HUES64 (cell line): ENCODE measurements around the gene VEZF1.
A peak's percentile ranks its signal among the peaks of the same experiment; 100 is the strongest.

Source experiments
- H3K27ac ChIP-seq: 2 replicates; pipeline ENCODE4 v1.7.0; 2013; ENCODE audit warnings: low read depth, low read length, inconsistent platforms
- H3K27me3 ChIP-seq: 2 replicates; pipeline ENCODE4 v1.6.1; 2013; ENCODE audit warnings: mild to moderate bottlenecking, low read length; ENCODE audit not compliant: insufficient read depth
- H3K36me3 ChIP-seq: 2 replicates; pipeline ENCODE4 v1.6.1; 2013; ENCODE audit warnings: mild to moderate bottlenecking, low read length; ENCODE audit not compliant: insufficient read depth
- H3K4me1 ChIP-seq: 2 replicates; pipeline ENCODE4 v1.6.1; 2013; ENCODE audit warnings: mild to moderate bottlenecking, low read length, moderate library complexity; ENCODE audit not compliant: insufficient read depth
- H3K4me3 ChIP-seq: 2 replicates; pipeline ENCODE4 v1.5.1; 2013; ENCODE audit warnings: mild to moderate bottlenecking, low read length, moderate library complexity
- H3K9ac ChIP-seq: 2 replicates; pipeline ENCODE4 v1.6.1; 2013; ENCODE audit warnings: mild to moderate bottlenecking, low read depth, low read length
- H3K9me3 ChIP-seq: 2 replicates; pipeline ENCODE4 v1.6.1; 2013; ENCODE audit warnings: low read depth, low read length; ENCODE audit not compliant: insufficient read depth
- WGBS: fragments of 150-250, 120-280 bp; methylation state at CpG from one replicate; pipeline ENCODE4 v1.1.7; 2013; ENCODE audit warnings: missing lambda C conversion rate; 5-methylcytosine and 5-hydroxymethylcytosine counted together

VEZF1 gene

DNA sequence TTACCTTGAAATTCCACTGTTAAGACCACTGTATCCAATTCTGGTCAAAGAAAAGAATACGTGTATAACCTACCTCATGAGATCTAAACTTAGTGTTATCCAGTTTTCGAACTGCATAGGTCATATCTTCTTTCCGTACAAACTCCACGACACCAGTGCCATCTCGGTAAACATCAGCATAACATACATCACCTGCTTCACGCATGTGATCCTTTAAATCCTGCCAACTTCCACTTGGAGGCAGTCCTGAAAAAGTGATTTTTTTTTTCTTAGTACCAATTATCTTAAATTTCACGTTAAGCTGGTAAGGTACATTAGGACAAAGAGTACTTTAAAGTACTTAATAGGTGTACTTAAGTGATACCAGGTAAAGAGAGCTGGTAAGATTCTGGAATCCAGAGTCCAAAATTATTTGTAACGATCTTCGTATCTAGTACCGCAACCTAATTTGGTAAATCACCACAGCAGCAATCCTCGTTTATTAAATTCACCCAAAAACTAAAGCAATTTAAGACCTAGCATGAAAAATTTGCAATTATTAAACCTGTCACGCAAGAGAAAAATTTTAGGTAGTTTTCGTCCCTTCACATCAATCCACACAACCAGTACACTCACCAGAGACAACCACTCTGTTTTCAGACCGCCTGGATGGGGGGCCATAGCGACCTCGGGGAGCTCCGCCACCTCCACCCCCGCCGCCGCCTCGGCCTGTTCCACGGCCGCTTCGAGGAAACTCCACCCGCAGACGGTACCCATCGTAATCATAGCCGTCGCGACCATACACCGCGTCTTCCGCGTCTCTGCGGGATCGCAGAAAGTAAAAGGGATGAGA lies 17.9 kb upstream of the VEZF1 start:
- no peaks in the 10 kb centered on the region for H3K9me3 ChIP-seq
- H3K4me1 ChIP-seq = peaks cover 17% of the 10 kb centered on the region
- H3K27me3 ChIP-seq = no peaks in the 10 kb centered on the region
- peaks cover 52% of the 10 kb centered on the region for H3K36me3 ChIP-seq
- peak overlapping the region; percentile 83 for H3K4me3 ChIP-seq
- 3% methylated on average over 36 of the region's 36 CpGs for WGBS
- peak overlapping the region; percentile 98 for H3K27ac ChIP-seq
- peak overlapping the region; percentile 99 for H3K9ac ChIP-seq

DNA sequence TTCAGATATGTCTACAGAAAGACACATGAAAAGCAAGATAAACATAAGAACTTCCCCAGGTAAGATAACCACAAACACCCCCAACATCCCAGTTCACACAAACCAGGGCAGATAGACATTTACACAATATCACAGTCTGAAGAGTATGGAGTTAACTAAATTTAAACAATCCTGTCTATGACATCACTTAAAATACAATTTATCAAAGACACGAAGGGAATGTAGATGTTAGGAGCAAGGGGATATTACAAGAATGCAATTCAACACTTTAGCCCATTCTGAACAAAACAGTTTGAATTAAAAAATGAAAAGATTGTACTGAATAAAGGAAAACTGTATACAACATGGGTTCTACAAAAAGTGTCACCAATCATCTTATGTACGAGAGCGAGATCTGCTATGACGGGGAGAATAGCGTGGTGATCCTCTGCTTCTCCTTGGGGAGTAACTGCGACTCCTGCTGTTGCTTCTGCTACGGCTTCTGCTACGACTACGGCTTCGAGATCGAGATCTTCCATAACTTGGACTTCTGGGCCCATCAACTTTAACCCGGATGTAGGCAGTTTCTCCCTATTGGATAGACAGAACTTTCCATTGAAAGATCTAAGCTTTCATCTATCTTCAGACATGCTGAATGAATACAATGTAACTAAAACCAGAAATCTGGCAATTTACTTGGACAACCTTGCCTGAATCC lies 17.1 kb upstream of the VEZF1 start:
- peak overlapping the region; percentile 99 for H3K9ac ChIP-seq
- WGBS = 49% methylated on average over 11 of the region's 12 CpGs
- H3K4me1 ChIP-seq = peaks cover 17% of the 10 kb centered on the region
- peak overlapping the region; percentile 83 for H3K4me3 ChIP-seq
- H3K36me3 ChIP-seq = peaks cover 59% of the 10 kb centered on the region
- H3K27ac ChIP-seq = no peak overlapping the region
- no peaks in the 10 kb centered on the region for H3K9me3 ChIP-seq
- no peaks in the 10 kb centered on the region for H3K27me3 ChIP-seq

DNA sequence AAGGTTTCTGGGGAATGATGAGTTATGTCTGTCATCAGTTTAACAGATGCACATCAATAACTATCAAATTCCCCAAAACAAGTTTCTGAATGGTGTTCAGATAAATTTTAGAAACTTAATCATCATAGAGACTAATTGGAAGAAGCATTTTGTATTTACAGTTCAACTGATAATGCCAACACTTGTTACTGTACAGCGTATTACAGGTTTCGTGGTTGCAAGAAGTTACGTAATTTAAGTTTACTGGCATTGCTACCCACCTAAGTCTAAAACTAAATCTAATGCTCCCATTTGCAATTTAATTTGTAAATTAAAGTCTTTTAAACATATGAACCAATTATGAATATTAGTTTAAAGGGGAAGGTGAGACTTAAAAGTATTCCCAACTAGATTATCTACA lies 16.0 kb upstream of the VEZF1 start:
- no peaks in the 10 kb centered on the region for H3K9me3 ChIP-seq
- H3K4me3 ChIP-seq = peak overlapping the region; percentile 83; the same call in 1 of the 2 replicates
- H3K4me1 ChIP-seq = peaks cover 17% of the 10 kb centered on the region
- H3K27ac ChIP-seq = no peak overlapping the region
- H3K36me3 ChIP-seq = peaks cover 70% of the 10 kb centered on the region
- no peak overlapping the region for H3K9ac ChIP-seq
- no peaks in the 10 kb centered on the region for H3K27me3 ChIP-seq
- WGBS = 100% methylated on average over 3 of the region's 3 CpGs

DNA sequence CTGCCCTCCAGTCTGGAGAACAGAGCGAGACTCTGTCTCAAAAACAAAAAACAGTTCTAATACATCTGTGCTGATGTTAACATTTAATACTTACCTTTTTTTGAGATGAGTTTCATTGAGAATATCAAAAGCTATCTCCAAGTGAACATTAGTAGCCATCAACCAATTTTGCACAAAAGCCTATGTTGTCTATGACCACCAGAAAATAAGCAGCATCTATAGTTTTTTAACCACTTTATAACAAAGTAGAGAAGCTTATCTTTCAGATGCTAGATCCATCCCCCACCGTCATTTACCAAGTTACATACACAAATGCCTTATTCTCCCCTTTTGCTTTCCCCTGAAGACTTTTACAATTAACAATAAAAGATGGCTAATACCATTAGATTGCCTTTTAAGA lies 14.9 kb upstream of the VEZF1 start:
- Histone ChIP-seq H3K27me3 (no peaks in the 10 kb centered on the region), H3K9ac (no peak overlapping the region), H3K36me3 (peaks cover 81% of the 10 kb centered on the region), H3K27ac (no peak overlapping the region; the same call in 1 of the 2 replicates), H3K9me3 (no peaks in the 10 kb centered on the region), H3K4me1 (peaks cover 17% of the 10 kb centered on the region), H3K4me3 (peak overlapping the region; percentile 83; the same call in 1 of the 2 replicates)
- 96% methylated on average over 2 of the region's 2 CpGs for WGBS

DNA sequence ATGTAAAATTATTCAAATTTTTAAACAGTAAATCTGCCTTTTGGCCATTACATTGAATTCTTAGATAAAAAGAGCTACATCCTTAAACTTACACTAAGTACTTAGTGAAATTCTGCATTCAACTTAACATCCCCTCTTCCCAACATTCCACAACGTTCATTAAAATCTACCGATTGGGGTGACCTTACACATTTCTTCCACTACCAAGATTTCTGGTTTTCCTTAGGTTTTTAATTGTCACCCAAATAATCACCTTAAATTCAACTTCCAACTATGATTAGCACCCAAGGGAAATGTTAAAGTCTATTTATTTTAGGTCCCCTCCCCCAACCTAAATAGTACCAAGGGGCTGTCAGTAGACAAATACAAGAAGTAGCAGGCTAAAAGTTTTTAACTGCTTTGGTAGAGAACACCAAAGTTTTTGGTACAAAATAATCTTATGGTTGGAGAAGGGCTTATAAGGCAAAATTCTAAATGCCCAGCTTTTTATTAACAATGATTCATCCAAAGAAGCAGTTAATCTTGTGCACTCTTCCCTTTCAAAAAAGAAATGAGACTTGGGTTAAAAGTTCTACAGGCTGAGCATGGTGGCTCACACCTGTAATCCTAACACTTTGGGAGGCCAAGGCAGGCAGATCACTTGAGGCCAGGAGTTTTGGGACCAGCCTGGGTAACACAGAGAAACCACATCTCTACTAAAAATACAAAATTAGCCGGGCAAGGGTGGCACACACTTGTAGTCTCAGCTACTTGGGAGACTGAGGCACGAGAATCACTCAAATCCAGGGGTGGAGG lies 14.3 kb upstream of the VEZF1 start:
- no peak overlapping the region for H3K9ac ChIP-seq
- peak overlapping the region; percentile 83; the same call in 1 of the 2 replicates for H3K4me3 ChIP-seq
- WGBS = 93% methylated on average over 4 of the region's 4 CpGs
- no peaks in the 10 kb centered on the region for H3K9me3 ChIP-seq
- H3K27ac ChIP-seq = peak overlapping the region; percentile 7; the same call in 1 of the 2 replicates
- peaks cover 17% of the 10 kb centered on the region for H3K4me1 ChIP-seq
- peaks cover 86% of the 10 kb centered on the region for H3K36me3 ChIP-seq
- no peaks in the 10 kb centered on the region for H3K27me3 ChIP-seq

DNA sequence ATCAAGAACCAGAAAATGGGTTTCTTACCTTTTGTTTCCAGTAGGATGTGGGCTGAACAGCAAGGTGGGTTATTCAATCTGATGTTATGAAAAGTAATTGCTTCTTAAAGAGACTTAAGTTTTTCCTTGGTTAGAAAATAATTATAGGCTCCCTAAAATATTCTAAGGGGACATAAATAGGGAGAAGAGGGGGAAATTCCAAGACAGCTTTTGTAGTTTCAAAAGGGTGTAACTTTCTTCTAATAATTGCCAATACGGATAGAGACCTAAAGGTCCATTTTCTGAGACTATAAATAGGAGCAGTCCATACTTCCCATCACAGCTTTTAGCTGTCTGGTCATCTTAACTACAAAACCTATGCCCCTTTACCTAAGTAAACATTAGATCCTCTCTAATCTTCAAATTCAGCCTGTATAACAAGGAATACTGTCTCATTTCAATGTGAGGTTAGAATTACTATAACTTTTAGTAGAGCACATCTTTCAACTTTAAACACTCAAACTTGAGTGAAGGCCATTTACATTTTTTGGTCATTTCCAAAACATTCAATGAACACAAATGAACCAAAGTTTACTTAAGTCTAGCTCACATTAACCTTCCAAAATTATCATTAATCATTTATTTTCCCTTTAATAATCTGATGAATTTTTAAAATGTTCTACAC lies 13.5 kb upstream of the VEZF1 start:
- Histone ChIP-seq H3K27me3 (no peaks in the 10 kb centered on the region), H3K4me1 (peaks cover 17% of the 10 kb centered on the region), H3K9me3 (no peaks in the 10 kb centered on the region), H3K36me3 (peaks cover 88% of the 10 kb centered on the region), H3K27ac (no peak overlapping the region), H3K4me3 (no peak overlapping the region), H3K9ac (no peak overlapping the region)
- 95% methylated on average over 1 of the region's 1 CpG for WGBS

DNA sequence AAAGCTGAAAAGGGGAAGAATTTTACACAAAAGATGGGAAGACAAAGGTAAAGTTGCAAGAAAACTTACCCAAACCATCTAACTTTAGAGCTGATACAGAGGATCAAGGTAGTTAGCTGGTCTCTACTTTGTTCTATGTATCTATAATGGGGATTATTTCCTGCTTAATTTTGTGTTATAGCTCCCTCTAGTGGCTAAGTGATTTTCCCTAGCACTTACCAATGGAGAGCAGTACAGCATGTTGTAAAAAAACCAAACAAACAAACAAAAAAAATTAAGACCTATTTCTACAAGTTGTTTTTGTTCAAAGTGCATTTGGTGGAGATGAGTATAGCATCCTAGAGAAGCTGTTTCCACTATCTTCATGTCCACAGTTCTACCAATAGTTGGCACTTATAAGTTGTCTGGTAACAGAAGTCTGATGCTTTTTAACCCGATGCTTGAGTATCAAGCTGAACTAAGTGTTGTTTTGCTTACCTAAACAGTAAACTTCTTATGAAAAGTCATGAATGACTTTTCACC lies 11.5 kb upstream of the VEZF1 start:
- Histone ChIP-seq H3K36me3 (peaks cover 73% of the 10 kb centered on the region), H3K4me3 (no peak overlapping the region), H3K27ac (no peak overlapping the region), H3K27me3 (no peaks in the 10 kb centered on the region), H3K9me3 (no peaks in the 10 kb centered on the region), H3K4me1 (peaks cover 15% of the 10 kb centered on the region), H3K9ac (no peak overlapping the region)
- 100% methylated on average over 1 of the region's 1 CpG for WGBS

DNA sequence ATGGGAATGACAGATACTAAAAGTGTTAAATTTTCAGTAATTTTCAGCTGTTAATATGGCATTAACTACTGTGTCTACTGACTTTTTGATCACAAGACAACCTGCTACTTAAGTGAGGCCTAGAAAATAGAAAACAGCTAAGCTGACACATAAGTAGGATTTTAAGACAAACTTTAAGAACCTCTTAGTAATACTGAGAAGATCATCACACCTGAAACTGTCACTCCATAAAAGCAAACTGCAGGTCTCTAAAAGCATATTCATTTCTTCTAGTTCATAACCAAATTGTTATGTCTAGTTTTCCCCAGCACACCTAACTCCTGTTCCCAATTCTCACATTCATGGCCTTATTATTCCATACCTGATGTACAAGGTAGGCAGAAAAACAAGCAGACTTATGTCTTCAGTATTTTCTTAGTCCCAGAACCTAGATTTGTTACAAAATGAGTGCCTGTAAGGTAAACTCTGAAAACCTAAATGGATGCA lies 11.0 kb upstream of the VEZF1 start:
- H3K9ac ChIP-seq = no peak overlapping the region
- H3K9me3 ChIP-seq = no peaks in the 10 kb centered on the region
- H3K36me3 ChIP-seq = peaks cover 67% of the 10 kb centered on the region
- H3K4me1 ChIP-seq = peaks cover 13% of the 10 kb centered on the region
- no peak overlapping the region for H3K4me3 ChIP-seq
- H3K27ac ChIP-seq = no peak overlapping the region
- H3K27me3 ChIP-seq = no peaks in the 10 kb centered on the region

DNA sequence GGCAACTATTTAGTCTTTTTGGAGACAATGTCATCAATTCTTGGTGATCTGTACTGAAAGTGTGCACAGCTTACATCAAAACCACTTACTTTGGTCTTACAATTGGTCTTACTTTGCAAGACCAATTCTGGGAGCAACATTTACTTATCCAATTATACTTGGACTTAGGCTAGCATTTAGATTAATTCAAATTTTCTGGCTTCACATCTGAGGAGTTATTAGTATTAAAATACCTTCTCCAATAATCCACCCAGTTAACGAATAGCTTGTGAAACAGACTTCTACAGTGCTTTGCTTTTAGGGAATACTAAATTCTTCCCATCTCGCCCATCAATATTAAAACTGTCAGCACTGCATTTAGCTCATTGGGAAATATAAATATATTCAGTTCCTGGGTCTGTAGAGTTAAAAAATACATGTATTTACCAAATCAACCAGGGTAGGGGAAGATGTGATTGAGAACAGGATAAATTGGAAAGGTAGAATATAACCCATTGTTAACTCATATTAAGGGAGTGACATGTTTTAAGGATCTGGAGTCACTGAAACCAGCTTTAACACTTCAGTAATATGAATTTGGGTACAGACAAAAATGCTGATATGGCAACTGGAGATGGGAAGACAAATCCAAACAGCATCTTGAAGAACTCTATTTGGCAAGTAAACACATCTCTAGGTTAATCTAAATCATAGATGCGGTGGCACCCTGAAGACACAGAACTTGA lies 9.2 kb upstream of the VEZF1 start:
- H3K9me3 ChIP-seq = no peaks in the 10 kb centered on the region
- H3K4me3 ChIP-seq = no peak overlapping the region
- H3K27ac ChIP-seq = no peak overlapping the region
- WGBS = 100% methylated on average over 3 of the region's 3 CpGs
- no peaks in the 10 kb centered on the region for H3K27me3 ChIP-seq
- peaks cover 9% of the 10 kb centered on the region for H3K4me1 ChIP-seq
- peaks cover 49% of the 10 kb centered on the region for H3K36me3 ChIP-seq
- H3K9ac ChIP-seq = no peak overlapping the region
